ENCODE results near the gene TBC1D5. TPM values are rescaled to one million over a fixed set of nuclear protein-coding genes. Genes with fewer than 3 reads are reported as not detected.
"Not testable (repeated sequence)": the region's sequence is repeated elsewhere in the genome, so short reads cannot be mapped to it uniquely, and the experiment has no call there.

TBC1D5 gene
- total RNA-seq, 3 donors from 2014 or later: 33.1 to 56.1 (median 44.1) TPM

DNA sequence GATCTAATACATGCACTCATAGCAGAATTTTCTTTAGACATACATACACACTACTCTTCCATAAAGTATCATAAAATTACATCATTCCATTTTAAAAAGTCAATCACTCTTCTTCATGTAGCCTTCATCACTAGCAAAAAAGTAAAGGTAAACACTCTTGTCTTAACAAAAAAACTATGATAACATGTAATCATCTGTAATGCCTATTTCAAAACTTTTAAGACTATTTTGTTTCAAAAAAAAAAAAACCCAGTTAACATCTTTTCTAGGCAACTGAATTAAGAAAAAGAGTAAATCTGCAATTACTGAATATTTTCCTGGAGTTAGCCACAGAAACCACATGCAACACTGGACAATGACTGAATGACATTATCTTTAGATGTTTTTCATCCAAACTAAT lies 4.8 kb downstream of the TBC1D5 start:
- intact Hi-C loops (cut with DNase I, micrococcal nuclease): no loop called here

DNA sequence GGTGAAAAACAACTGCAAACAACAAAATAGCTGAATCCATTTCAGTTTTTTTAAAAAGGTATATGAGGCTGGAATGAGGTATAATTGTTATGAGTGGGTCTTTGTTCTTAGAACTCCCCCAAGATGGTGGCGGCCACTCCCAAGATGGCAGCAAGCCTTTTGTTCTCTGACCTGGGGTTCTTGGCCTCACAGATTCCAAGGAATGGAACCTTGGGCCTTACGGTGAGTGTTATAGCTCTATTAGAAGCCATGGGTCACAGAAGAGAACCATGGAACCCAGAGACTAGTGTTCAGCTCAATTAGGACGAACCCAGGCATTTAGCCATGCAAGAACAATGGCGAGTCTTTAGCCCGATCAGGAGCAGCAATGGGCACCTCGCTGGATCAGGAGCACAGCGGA lies 7.1 kb downstream of the TBC1D5 start:
- intact Hi-C loops (cut with DNase I, micrococcal nuclease); ATAC-seq; DNase-seq: not testable (repeated sequence)

More for the DNA sequence above, 4.8 kb downstream of the TBC1D5 start:
- Histone ChIP-seq H3K9me3 (no peaks in the 10 kb centered on the region), H3K4me3 (no peak overlapping the region), H3K36me3 (ENCODE audit: low read depth) (no peaks in the 10 kb centered on the region), H3K4me1 (ENCODE audit: low read depth) (peaks cover 17% of the 10 kb centered on the region)
- DNase-seq (no peak), ATAC-seq (no peak)
- TF ChIP-seq, protein P1, sequence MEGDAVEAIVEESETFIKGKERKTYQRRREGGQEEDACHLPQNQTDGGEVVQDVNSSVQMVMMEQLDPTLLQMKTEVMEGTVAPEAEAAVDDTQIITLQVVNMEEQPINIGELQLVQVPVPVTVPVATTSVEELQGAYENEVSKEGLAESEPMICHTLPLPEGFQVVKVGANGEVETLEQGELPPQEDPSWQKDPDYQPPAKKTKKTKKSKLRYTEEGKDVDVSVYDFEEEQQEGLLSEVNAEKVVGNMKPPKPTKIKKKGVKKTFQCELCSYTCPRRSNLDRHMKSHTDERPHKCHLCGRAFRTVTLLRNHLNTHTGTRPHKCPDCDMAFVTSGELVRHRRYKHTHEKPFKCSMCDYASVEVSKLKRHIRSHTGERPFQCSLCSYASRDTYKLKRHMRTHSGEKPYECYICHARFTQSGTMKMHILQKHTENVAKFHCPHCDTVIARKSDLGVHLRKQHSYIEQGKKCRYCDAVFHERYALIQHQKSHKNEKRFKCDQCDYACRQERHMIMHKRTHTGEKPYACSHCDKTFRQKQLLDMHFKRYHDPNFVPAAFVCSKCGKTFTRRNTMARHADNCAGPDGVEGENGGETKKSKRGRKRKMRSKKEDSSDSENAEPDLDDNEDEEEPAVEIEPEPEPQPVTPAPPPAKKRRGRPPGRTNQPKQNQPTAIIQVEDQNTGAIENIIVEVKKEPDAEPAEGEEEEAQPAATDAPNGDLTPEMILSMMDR (IDR thresholded peaks at IDR 0.05): no peak

DNA sequence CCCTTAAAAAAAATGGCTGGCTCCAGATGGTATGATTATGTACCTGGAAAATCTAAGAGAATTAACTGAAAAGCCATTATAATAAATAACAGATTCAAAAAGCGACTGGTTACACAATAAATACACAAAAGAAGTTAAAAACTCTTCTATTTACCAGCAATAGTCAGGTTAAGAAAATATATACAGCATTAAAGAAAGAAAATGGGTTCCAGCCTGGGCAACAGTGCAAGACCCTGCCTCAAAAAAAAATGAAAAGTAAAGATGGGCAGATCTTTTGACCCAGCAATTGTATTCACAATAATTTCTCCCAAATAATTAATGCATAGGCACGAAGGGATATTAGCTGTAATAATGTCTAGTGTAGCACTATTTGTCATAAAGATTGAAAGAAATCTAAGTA lies 8.7 kb downstream of the TBC1D5 start:
- intact Hi-C loops (cut with DNase I, micrococcal nuclease): no loop called here
- no peaks in the 10 kb centered on the region for H3K9me3 ChIP-seq
- H3K4me1 ChIP-seq (ENCODE audit: low read depth): no peaks in the 10 kb centered on the region
- no peak for ATAC-seq
- H3K4me3 ChIP-seq: no peak overlapping the region
- H3K36me3 ChIP-seq (ENCODE audit: low read depth): no peaks in the 10 kb centered on the region
- DNase-seq: no peak
- TF ChIP-seq, protein P1 (IDR thresholded peaks at IDR 0.05): no peak

More for the DNA sequence above, 7.1 kb downstream of the TBC1D5 start:
- H3K9me3 ChIP-seq; H3K4me1 ChIP-seq (ENCODE audit: low read depth); H3K4me3 ChIP-seq; H3K36me3 ChIP-seq (ENCODE audit: low read depth): not testable (repeated sequence)

DNA sequence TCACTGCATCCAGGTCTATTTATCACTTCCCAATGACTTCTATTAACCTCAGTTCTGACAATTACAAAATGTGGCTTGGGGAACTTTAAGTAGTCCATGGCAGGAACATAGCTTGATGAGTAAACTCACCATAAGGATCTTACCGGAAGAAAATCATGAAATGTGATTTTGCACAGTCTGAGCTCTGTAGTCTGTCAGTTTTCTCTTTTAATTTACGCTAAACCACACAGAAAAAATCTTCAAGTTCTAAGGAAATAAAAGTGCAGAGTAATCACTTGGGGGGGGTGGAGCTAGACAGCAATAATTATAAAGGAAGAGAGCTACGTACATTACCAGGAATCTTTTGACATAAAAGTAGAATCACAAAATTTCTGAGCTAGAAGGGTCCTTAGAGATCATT lies 9.2 kb downstream of the TBC1D5 start:
- ATAC-seq (no peak), DNase-seq (no peak)
- intact Hi-C loops (cut with DNase I, micrococcal nuclease): no loop called here
- H3K4me3 ChIP-seq: no peak overlapping the region
- H3K4me1 ChIP-seq (ENCODE audit: low read depth): no peaks in the 10 kb centered on the region
- H3K9me3 ChIP-seq: no peaks in the 10 kb centered on the region
- TF ChIP-seq, protein P1 (IDR thresholded peaks at IDR 0.05): no peak
- H3K36me3 ChIP-seq (ENCODE audit: low read depth): no peaks in the 10 kb centered on the region

DNA sequence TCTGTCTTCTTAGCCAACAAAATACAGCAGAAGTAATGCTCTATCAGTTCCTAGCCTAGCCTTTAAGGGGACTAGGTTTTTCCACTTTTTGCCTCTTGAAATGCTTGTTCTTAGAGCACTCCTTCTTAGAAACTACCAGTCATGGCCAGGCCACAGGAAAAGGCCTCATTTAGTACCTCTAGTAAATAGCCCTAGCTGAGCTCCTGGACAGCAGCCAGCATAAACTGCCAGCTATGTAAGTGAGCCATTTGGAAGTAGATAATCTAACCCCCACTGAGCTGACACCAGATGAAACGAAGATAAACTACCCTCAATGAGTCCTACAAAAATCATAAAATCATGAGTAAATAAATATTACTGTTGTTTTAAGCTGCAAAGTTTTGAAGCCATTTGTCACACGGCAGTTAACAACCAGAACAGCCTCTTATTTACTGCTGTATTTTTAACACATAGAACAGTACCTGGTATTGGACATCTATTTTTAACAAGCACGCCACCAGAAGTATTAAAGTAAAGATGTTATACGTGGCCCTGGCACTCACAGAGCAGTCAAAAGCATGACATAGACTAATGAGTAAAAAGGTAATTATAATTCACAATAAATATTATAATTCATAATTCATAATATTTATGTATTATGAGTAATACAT lies 12.0 kb downstream of the TBC1D5 start:
- ATAC-seq (peak; percentile 91), DNase-seq (peak in 2 of 3 donors; percentile 54 to 59)
- TF ChIP-seq, protein P1 (IDR thresholded peaks at IDR 0.05): no peak
- Histone ChIP-seq H3K4me3 (no peak overlapping the region), H3K36me3 (ENCODE audit: low read depth) (no peaks in the 10 kb centered on the region), H3K4me1 (ENCODE audit: low read depth) (no peaks in the 10 kb centered on the region), H3K9me3 (peaks cover 3% of the 10 kb centered on the region)
- intact Hi-C loops (cut with DNase I, micrococcal nuclease): no loop called here

DNA sequence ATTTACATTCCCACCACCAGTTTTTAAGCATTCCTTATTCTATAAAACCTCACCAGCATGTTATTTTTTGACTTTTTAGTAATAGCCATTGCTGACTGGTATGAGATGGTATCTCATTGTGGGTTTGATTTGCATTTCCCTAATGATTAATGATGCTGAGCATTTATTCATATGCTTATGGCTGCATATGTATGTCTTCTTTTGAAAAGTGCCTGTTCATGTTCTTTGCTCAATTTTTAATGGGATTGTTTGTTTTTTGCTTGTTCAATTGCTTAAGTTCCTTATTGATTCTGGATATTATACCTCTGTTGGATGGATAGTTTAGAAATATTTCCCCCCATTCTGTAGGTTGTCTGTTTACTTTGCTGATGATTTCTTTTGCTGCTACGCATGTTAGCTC lies 16.1 kb downstream of the TBC1D5 start:
- intact Hi-C loops (cut with DNase I, micrococcal nuclease): no loop called here
- Histone ChIP-seq H3K4me1 (ENCODE audit: low read depth) (no peaks in the 10 kb centered on the region), H3K9me3 (peaks cover 5% of the 10 kb centered on the region), H3K36me3 (ENCODE audit: low read depth) (no peaks in the 10 kb centered on the region), H3K4me3 (no peak overlapping the region)
- DNase-seq: no peak
- ATAC-seq: no peak
- TF ChIP-seq, protein P1 (IDR thresholded peaks at IDR 0.05): no peak

DNA sequence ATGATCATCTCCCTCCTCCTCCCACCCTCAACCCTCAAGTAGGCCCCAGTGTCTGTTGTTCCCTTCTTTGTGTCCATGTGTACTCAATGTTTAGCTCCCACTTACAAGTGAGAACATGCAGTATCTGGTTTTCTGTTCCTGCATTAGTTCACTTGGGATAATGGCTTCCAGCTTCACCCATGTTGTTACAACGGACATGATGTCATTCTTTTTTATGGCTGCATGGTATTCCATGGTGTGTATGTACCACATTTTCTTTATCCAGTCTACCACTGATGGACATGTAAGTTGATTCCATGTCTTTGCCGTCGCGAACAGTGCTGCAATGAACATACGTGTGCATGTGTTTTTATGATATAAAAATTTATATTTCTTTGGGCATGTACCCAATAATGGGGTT lies 16.6 kb downstream of the TBC1D5 start:
- H3K4me3 ChIP-seq; intact Hi-C loops (cut with DNase I, micrococcal nuclease); H3K4me1 ChIP-seq (ENCODE audit: low read depth); H3K36me3 ChIP-seq (ENCODE audit: low read depth); ATAC-seq; H3K9me3 ChIP-seq; DNase-seq: not testable (repeated sequence)

All from mucosa of descending colon (tissue), 3 donors.